Liver (tissue), 3 donors: Measurements from ENCODE around the gene CDK5RAP2.

Experiments used
- REST ChIP-seq: IDR thresholded peaks from 2 replicates; pipeline ENCODE4 v1.6.1; 2016; ENCODE audit warnings: antibody characterized with exemption, mild to moderate bottlenecking
- TAF1 ChIP-seq: conservative IDR thresholded peaks from 2 replicates; pipeline ENCODE4 v1.6.1; 2016; ENCODE audit warnings: antibody characterized with exemption, mild to moderate bottlenecking
- YY1 ChIP-seq: IDR thresholded peaks from 2 replicates; pipeline ENCODE4 v1.6.1; 2016; ENCODE audit warnings: antibody characterized with exemption, mild to moderate bottlenecking
- TF ChIP-seq, protein P1 (sequence below): fragments of 150-350 bp; IDR thresholded peaks from 2 replicates; pipeline ENCODE4 v1.5.1; 2017; ENCODE audit warnings: improper control_type of control experiment, low read depth, low read length; ENCODE audit not compliant: missing input control
- donor health status: healthy.
- donor health status: healthy.

DNA sequence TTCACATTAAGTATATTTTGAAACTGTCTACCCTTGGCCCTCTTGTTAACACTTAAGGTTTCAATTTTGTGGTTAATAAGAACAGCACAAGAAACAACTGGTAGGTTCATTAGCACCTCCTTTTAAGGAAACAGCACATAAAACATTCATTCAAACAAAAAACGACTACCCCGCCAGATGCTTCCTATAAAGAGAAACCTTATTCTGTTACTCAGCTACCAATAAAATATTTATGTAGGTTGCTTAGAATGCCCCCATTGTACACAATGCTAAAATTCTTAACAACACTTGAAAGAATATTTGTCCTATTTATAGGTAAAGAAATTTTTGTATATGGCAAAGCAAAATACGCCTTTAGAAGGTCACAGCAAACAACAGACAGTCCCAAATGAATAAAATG lies 23.2 kb downstream of the CDK5RAP2 start:
- TF ChIP-seq REST (no peak), YY1 (no peak), TAF1 (no peak)
- TF ChIP-seq, protein P1, sequence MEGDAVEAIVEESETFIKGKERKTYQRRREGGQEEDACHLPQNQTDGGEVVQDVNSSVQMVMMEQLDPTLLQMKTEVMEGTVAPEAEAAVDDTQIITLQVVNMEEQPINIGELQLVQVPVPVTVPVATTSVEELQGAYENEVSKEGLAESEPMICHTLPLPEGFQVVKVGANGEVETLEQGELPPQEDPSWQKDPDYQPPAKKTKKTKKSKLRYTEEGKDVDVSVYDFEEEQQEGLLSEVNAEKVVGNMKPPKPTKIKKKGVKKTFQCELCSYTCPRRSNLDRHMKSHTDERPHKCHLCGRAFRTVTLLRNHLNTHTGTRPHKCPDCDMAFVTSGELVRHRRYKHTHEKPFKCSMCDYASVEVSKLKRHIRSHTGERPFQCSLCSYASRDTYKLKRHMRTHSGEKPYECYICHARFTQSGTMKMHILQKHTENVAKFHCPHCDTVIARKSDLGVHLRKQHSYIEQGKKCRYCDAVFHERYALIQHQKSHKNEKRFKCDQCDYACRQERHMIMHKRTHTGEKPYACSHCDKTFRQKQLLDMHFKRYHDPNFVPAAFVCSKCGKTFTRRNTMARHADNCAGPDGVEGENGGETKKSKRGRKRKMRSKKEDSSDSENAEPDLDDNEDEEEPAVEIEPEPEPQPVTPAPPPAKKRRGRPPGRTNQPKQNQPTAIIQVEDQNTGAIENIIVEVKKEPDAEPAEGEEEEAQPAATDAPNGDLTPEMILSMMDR: no peak
